Esophagus muscularis mucosa (tissue), 3 donors: ENCODE measurements around the gene MYCBP2.

ENCODE experiments used
- POLR2A ChIP-seq: fragments of 450-650 bp; IDR thresholded peaks from one replicate; pipeline ENCODE4 v1.6.1; 2017; ENCODE audit warnings: antibody characterized with exemption, moderate library complexity, mild to moderate bottlenecking, low read depth
- TF ChIP-seq, protein P1 (sequence below), 3 experiments: fragments of 200-600 bp in 2 of 3; fragments of 450-650 bp in 1 of 3; sonication (generic) in 2 of 3; IDR thresholded peaks; one replicate each; pipeline ENCODE4 v1.5.1; 2017 to 2019; ENCODE audit warnings: antibody characterized with exemption in 3 of 3, mild to moderate bottlenecking in 2 of 3, moderate library complexity in 1 of 3

DNA sequence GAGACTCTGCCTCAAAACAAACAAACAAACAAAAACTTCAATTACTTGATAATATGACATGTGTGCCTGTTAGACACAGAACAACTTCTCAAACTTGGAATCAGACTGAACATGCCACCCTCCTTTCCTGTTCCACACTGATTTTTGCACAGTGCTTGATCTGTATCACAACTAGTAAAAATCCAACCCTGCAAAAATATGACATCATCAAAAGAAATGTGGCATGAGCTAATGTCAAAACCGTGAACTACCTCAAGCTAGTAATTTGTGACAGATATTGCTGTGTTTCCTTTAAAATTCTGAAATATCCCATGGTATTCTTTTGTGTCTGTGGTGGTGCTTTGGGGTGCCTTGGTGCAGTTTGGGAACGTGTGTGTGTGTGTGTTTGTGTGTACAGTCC, 8.2 kb downstream of the MYCBP2 start:
- TF ChIP-seq, protein P1, sequence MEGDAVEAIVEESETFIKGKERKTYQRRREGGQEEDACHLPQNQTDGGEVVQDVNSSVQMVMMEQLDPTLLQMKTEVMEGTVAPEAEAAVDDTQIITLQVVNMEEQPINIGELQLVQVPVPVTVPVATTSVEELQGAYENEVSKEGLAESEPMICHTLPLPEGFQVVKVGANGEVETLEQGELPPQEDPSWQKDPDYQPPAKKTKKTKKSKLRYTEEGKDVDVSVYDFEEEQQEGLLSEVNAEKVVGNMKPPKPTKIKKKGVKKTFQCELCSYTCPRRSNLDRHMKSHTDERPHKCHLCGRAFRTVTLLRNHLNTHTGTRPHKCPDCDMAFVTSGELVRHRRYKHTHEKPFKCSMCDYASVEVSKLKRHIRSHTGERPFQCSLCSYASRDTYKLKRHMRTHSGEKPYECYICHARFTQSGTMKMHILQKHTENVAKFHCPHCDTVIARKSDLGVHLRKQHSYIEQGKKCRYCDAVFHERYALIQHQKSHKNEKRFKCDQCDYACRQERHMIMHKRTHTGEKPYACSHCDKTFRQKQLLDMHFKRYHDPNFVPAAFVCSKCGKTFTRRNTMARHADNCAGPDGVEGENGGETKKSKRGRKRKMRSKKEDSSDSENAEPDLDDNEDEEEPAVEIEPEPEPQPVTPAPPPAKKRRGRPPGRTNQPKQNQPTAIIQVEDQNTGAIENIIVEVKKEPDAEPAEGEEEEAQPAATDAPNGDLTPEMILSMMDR (IDR thresholded peaks at IDR 0.05): no peak
- no peak for TF ChIP-seq POLR2A
